Astrocyte (in vitro differentiated cells and primary cell): ENCODE measurements around the gene ZBTB1. TPM values are rescaled to one million over a fixed set of nuclear protein-coding genes. Genes with fewer than 3 reads are reported as not detected.
A peak's percentile ranks its signal among the peaks of the same experiment; 100 is the strongest.

Experiments used
- DNase-seq: peaks from one replicate; pipeline ENCODE4 v3.0.0-alpha.2; 2010; ENCODE audit warnings: low read depth
- FAIRE-seq: peaks from 2 replicates; lab custom pipeline; 2011; peaks lifted over from hg19 to GRCh38; lab: Jason Lieb, UNC
- H2AFZ ChIP-seq: 2 replicates; pipeline ENCODE4 v1.6.0; 2012; ENCODE audit warnings: low read depth, low read length, inconsistent platforms
- H3K27ac ChIP-seq: 2 replicates; pipeline ENCODE4 v1.5.1; 2011; ENCODE audit warnings: low read depth, low read length, inconsistent platforms
- H3K27me3 ChIP-seq: 2 replicates; pipeline ENCODE4 v1.6.0; 2011; ENCODE audit warnings: low read length, inconsistent platforms; ENCODE audit not compliant: insufficient read depth
- H3K36me3 ChIP-seq: 2 replicates; pipeline ENCODE4 v1.5.1; 2011; ENCODE audit warnings: low read length, inconsistent platforms; ENCODE audit not compliant: insufficient read depth
- H3K4me1 ChIP-seq: 2 replicates; pipeline ENCODE4 v1.5.1; 2011; ENCODE audit warnings: low read length, inconsistent platforms; ENCODE audit not compliant: insufficient read depth
- H3K4me2 ChIP-seq: 2 replicates; pipeline ENCODE4 v1.6.0; 2012; ENCODE audit warnings: low read length, inconsistent platforms
- H3K4me3 ChIP-seq: 2 replicates; pipeline ENCODE4 v1.5.1; 2011; ENCODE audit warnings: low read depth, mild to moderate bottlenecking, low read length, inconsistent platforms; ENCODE audit not compliant: insufficient read depth
- H3K79me2 ChIP-seq: 2 replicates; pipeline ENCODE4 v1.6.0; 2012; ENCODE audit warnings: mild to moderate bottlenecking, low read length, inconsistent platforms; ENCODE audit not compliant: insufficient read depth
- H3K9ac ChIP-seq: 2 replicates; pipeline ENCODE4 v1.6.0; 2012; ENCODE audit warnings: mild to moderate bottlenecking, low read length, inconsistent platforms
- H3K9me3 ChIP-seq: 2 replicates; pipeline ENCODE4 v1.5.1; 2012; ENCODE audit warnings: low read depth, mild to moderate bottlenecking, low read length, inconsistent platforms; ENCODE audit not compliant: insufficient read depth
- H4K20me1 ChIP-seq: 2 replicates; pipeline ENCODE4 v1.6.0; 2012; ENCODE audit warnings: low read length, inconsistent platforms; ENCODE audit not compliant: insufficient read depth
- H3K27ac Mint-ChIP-seq: one replicate; pipeline ENCODE4 v1.8.0; 2021; ENCODE audit warnings: mild to moderate bottlenecking, mixed read lengths; ENCODE audit not compliant: unreplicated experiment
- H3K27me3 Mint-ChIP-seq: one replicate; pipeline ENCODE4 v1.8.0; 2021; ENCODE audit warnings: low read depth, mixed read lengths; ENCODE audit not compliant: unreplicated experiment
- H3K36me3 Mint-ChIP-seq: one replicate; pipeline ENCODE4 v1.8.0; 2021; ENCODE audit warnings: low read depth, mixed read lengths; ENCODE audit not compliant: unreplicated experiment
- H3K4me1 Mint-ChIP-seq: one replicate; pipeline ENCODE4 v1.8.0; 2021; ENCODE audit warnings: low read depth, mixed read lengths; ENCODE audit not compliant: unreplicated experiment
- H3K4me3 Mint-ChIP-seq: one replicate; pipeline ENCODE4 v1.8.0; 2021; ENCODE audit warnings: mild to moderate bottlenecking, moderate library complexity, mixed read lengths; ENCODE audit not compliant: unreplicated experiment
- H3K9me3 Mint-ChIP-seq: one replicate; pipeline ENCODE4 v1.8.0; 2021; ENCODE audit warnings: mild to moderate bottlenecking, mixed read lengths; ENCODE audit not compliant: unreplicated experiment
- EZH2 ChIP-seq: IDR thresholded peaks from 2 replicates; pipeline ENCODE4 v1.6.1; 2012; ENCODE audit warnings: mild to moderate bottlenecking, low read length, inconsistent platforms; ENCODE audit not compliant: insufficient read depth
- total RNA-seq: library from RNA; stranded (reverse); gene quantifications from 2 replicates; pipeline ENCODE4 v1.2.1, GENCODE V29; 2021
- TF ChIP-seq, protein P1 (sequence below): IDR thresholded peaks from 2 replicates; pipeline ENCODE4 v1.5.1; 2011; ENCODE audit warnings: low read depth, mild to moderate bottlenecking, inconsistent platforms, low read length, moderate library complexity; ENCODE audit not compliant: insufficient read depth

The ZBTB1 gene
- total RNA-seq, 1 donor from 2014 or later, result 43.0 TPM

DNA sequence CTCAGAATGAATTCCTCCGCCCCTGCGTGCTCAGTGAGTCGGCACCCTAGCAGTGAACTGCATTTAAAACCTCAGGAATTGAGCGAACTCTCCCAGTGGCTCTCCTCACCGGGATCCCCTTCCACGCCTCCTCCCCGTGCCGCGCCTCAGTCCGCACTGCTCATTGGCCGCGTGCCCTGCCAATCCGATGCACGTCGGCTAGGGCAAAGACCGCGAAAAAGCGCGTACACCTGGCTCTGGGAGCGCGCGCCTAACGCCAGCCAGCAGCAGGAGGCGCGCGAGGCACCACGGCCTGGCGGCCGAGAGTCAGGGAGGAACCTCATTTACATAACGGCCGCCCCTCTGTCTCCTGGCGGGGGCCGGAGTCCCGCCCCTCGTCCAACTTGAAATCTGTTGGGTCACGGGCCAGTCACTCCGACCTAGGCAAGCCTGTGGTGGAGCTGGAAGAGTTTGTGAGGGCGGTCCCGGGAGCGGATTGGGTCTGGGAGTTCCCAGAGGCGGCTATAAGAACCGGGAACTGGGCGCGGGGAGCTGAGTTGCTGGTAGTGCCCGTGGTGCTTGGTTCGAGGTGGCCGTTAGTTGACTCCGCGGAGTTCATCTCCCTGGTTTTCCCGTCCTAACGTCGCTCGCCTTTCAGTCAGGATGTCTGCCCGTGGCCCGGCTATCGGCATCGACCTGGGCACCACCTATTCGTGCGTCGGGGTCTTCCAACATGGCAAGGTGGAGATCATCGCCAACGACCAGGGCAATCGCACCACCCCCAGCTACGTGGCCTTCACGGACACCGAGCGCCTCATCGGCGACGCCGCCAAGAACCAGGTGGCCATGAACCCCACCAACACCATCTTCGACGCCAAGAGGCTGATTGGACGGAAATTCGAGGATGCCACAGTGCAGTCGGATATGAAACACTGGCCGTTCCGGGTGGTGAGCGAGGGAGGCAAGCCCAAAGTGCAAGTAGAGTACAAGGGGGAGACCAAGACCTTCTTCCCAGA is 35.9 kb downstream of the ZBTB1 start, which contains the start of gene HSPA2:
TSS of gene HSPA2 (plus strand) at position 534 of the 995 bp plus-strand sequence. CDS start at position 643, 109 bp downstream.
- TF ChIP-seq, protein P1, sequence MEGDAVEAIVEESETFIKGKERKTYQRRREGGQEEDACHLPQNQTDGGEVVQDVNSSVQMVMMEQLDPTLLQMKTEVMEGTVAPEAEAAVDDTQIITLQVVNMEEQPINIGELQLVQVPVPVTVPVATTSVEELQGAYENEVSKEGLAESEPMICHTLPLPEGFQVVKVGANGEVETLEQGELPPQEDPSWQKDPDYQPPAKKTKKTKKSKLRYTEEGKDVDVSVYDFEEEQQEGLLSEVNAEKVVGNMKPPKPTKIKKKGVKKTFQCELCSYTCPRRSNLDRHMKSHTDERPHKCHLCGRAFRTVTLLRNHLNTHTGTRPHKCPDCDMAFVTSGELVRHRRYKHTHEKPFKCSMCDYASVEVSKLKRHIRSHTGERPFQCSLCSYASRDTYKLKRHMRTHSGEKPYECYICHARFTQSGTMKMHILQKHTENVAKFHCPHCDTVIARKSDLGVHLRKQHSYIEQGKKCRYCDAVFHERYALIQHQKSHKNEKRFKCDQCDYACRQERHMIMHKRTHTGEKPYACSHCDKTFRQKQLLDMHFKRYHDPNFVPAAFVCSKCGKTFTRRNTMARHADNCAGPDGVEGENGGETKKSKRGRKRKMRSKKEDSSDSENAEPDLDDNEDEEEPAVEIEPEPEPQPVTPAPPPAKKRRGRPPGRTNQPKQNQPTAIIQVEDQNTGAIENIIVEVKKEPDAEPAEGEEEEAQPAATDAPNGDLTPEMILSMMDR, result peak; percentile 49
- no peak for TF ChIP-seq EZH2
- Mint-ChIP-seq H3K27ac (peak within 1 kb of the TSS; percentile 90), H3K4me1 (peaks cover 14% of the 10 kb centered on the region), H3K9me3 (peaks cover 6% of the 10 kb centered on the region), H3K36me3 (peaks cover 6% of the 10 kb centered on the region), H3K4me3 (peak within 1 kb of the TSS; percentile 83), H3K27me3 (no peaks in the 10 kb centered on the region)
- peak within 1 kb of the TSS; percentile 84 for H2AFZ ChIP-seq
- FAIRE-seq (peak; percentile 82), DNase-seq (peak; percentile 99)
- H3K9me3 ChIP-seq, result peaks cover 15% of the 10 kb centered on the region
- peaks cover 10% of the 10 kb centered on the region for H3K79me2 ChIP-seq
- peak within 1 kb of the TSS; percentile 61 for H3K4me3 ChIP-seq
- H3K4me2 ChIP-seq, result peak within 1 kb of the TSS; percentile 91
- peaks cover 9% of the 10 kb centered on the region for H4K20me1 ChIP-seq
- H3K27ac ChIP-seq, result peak within 1 kb of the TSS; percentile 68
- H3K27me3 ChIP-seq, result peaks cover 18% of the 10 kb centered on the region
- H3K36me3 ChIP-seq, result no peaks in the 10 kb centered on the region
- peaks cover 18% of the 10 kb centered on the region for H3K4me1 ChIP-seq
- peak within 1 kb of the TSS; percentile 80 for H3K9ac ChIP-seq

GRCh38 chr14:64541261-64541971 is 36.8 kb downstream of the ZBTB1 start:
- Histone ChIP-seq H2AFZ (peak overlapping the region; percentile 84), H4K20me1 (peaks cover 9% of the 10 kb centered on the region), H3K4me1 (peaks cover 18% of the 10 kb centered on the region), H3K9ac (peak overlapping the region; percentile 62), H3K27ac (no peak overlapping the region), H3K4me3 (peak overlapping the region; percentile 61), H3K79me2 (peaks cover 10% of the 10 kb centered on the region), H3K27me3 (peaks cover 18% of the 10 kb centered on the region), H3K4me2 (peak overlapping the region; percentile 91), H3K9me3 (peaks cover 15% of the 10 kb centered on the region), H3K36me3 (no peaks in the 10 kb centered on the region)
- no peak for DNase-seq
- peaks cover 14% of the 10 kb centered on the region for H3K4me1 Mint-ChIP-seq
- no peak for TF ChIP-seq EZH2
- TF ChIP-seq, protein P1, result no peak
- H3K9me3 Mint-ChIP-seq, result peaks cover 6% of the 10 kb centered on the region
- no peaks in the 10 kb centered on the region for H3K27me3 Mint-ChIP-seq
- no peak overlapping the region for H3K4me3 Mint-ChIP-seq
- no peak overlapping the region for H3K27ac Mint-ChIP-seq
- peaks cover 6% of the 10 kb centered on the region for H3K36me3 Mint-ChIP-seq
- no peak for FAIRE-seq
